Endothelial cell of umbilical vein (primary cell): ENCODE data around the gene THAP4. TPM values are rescaled to one million over a fixed set of nuclear protein-coding genes. Genes with fewer than 3 reads are reported as not detected.

ENCODE experiments used
- BruUV-seq: library from RNA; stranded (reverse); fragments of 400-500 nt; replicated peaks from 2 replicates; lab custom pipeline; 2021; lab: Mats Ljungman, UMichigan
- CTCF ChIA-PET: fragments of 300-600, 350-600 bp; sonication (Branson Sonifier 250); formaldehyde crosslinking; loops from one replicate; lab custom pipeline; 2021; ENCODE audit warnings: antibody characterized with exemption, inconsistent platforms; lab: Charles Lee
- POLR2A ChIA-PET: fragments of 300-600, 350-600 bp; sonication (Branson Sonifier 250); formaldehyde crosslinking; loops from one replicate; lab custom pipeline; 2021; ENCODE audit warnings: antibody characterized with exemption, inconsistent platforms; lab: Charles Lee
- DNase-seq: peaks from one replicate; pipeline ENCODE4 v3.0.0-alpha.2; 2011; ENCODE audit warnings: low read depth, low spot score
- FAIRE-seq: peaks from 2 replicates; lab custom pipeline; 2011; peaks lifted over from hg19 to GRCh38; lab: Jason Lieb, UNC
- H2AFZ ChIP-seq: 2 replicates; pipeline ENCODE4 v1.6.0; 2012; ENCODE audit warnings: low read depth, low read length, control low read depth, inconsistent platforms
- H3K27ac ChIP-seq: 2 replicates; pipeline ENCODE4 v1.5.1; 2011; ENCODE audit warnings: low read depth, mild to moderate bottlenecking, control low read depth, low read length, moderate library complexity; ENCODE audit not compliant: insufficient read depth
- H3K27me3 ChIP-seq, 2 experiments: 2 replicates each; pipeline versions ENCODE4 v1.6.0 to v1.6.1; 2011; ENCODE audit warnings: low read length in 2 of 2, mixed read lengths in 1 of 2; ENCODE audit not compliant: control insufficient read depth in 2 of 2, insufficient read depth in 2 of 2
- H3K36me3 ChIP-seq, 2 experiments: 2 replicates in 1 of 2; 3 replicates in 1 of 2; pipeline ENCODE4 v1.5.1; 2011; ENCODE audit warnings: low read length in 2 of 2, mild to moderate bottlenecking in 1 of 2, moderate library complexity in 1 of 2; ENCODE audit not compliant: control insufficient read depth in 2 of 2, insufficient read depth in 2 of 2; ENCODE audit errors: extremely low read depth in 1 of 2
- H3K4me1 ChIP-seq: 3 replicates; pipeline ENCODE4 v1.5.1; 2011; ENCODE audit warnings: mild to moderate bottlenecking, low read length; ENCODE audit not compliant: control insufficient read depth, insufficient read depth; ENCODE audit errors: extremely low read depth
- H3K4me2 ChIP-seq: 2 replicates; pipeline ENCODE4 v1.6.1; 2011; ENCODE audit warnings: low read length, control low read depth, mixed read lengths; ENCODE audit not compliant: insufficient read depth
- H3K4me3 ChIP-seq, 3 experiments: fragments of 200-600 bp in 1 of 3; sonication (generic), shearing (Covaris generic) in 1 of 3; replicated peaks in 1 of 3; 2 replicates each; pipeline ENCODE4 v1.5.1; 2011 to 2016; ENCODE audit warnings: control low read depth in 3 of 3, low read length in 3 of 3, mild to moderate bottlenecking in 2 of 3, inconsistent platforms in 1 of 3, low read depth in 1 of 3, moderate library complexity in 1 of 3; ENCODE audit not compliant: insufficient read depth in 1 of 3
- H3K79me2 ChIP-seq: 2 replicates; pipeline ENCODE4 v1.6.0; 2012; ENCODE audit warnings: low read length, inconsistent platforms; ENCODE audit not compliant: control insufficient read depth, insufficient read depth
- H3K9ac ChIP-seq: replicated peaks from 2 replicates; pipeline ENCODE3; 2011; ENCODE audit warnings: low read length, control low read depth; ENCODE audit not compliant: insufficient read depth; ENCODE audit errors: extremely low read depth
- H3K9me1 ChIP-seq: replicated peaks from 3 replicates; pipeline ENCODE4 v1.6.0; 2011; ENCODE audit warnings: mild to moderate bottlenecking, low read length; ENCODE audit not compliant: control insufficient read depth, insufficient read depth; ENCODE audit errors: extremely low read depth
- H3K9me3 ChIP-seq: replicated peaks from 2 replicates; pipeline ENCODE4 v1.5.1; 2012; ENCODE audit warnings: low read length, inconsistent platforms; ENCODE audit not compliant: control insufficient read depth, insufficient read depth
- H4K20me1 ChIP-seq: replicated peaks from 2 replicates; pipeline ENCODE3; 2011; ENCODE audit warnings: mild to moderate bottlenecking, low read length; ENCODE audit not compliant: control insufficient read depth, insufficient read depth; ENCODE audit errors: extremely low read depth
- CTCF ChIP-seq, 2 donors: IDR thresholded peaks; 1 replicate in 1 of 2; 2 replicates in 1 of 2; pipeline ENCODE4 v1.5.1; 2011; ENCODE audit warnings: low read length in 2 of 2, mild to moderate bottlenecking in 2 of 2, moderate library complexity in 2 of 2, control low read depth in 1 of 2, inconsistent platforms in 1 of 2, low read depth in 1 of 2; ENCODE audit not compliant: insufficient read depth in 1 of 2; ENCODE audit errors: extremely low read depth in 1 of 2
- EZH2 ChIP-seq: IDR thresholded peaks from 2 replicates; pipeline ENCODE4 v1.6.1; 2012; ENCODE audit warnings: borderline replicate concordance, low read depth, mild to moderate bottlenecking, moderate library complexity, low read length, inconsistent platforms; ENCODE audit not compliant: severe bottlenecking
- FOS ChIP-seq: IDR thresholded peaks from 2 replicates; pipeline ENCODE4 v1.6.1; 2011; ENCODE audit warnings: mild to moderate bottlenecking, low read length, moderate library complexity, borderline replicate concordance; ENCODE audit not compliant: insufficient read depth
- GATA2 ChIP-seq: IDR thresholded peaks from 2 replicates; pipeline ENCODE4 v1.7.0; 2011; ENCODE audit warnings: low read depth, mild to moderate bottlenecking, moderate library complexity, mixed read lengths, low read length; ENCODE audit not compliant: insufficient read length, insufficient read depth
- JUN ChIP-seq: IDR thresholded peaks from 2 replicates; pipeline ENCODE4 v1.6.1; 2011; ENCODE audit warnings: borderline replicate concordance, low read depth; ENCODE audit not compliant: insufficient read length, insufficient read depth
- MAX ChIP-seq: IDR thresholded peaks from 2 replicates; pipeline ENCODE4 v1.6.1; 2011; ENCODE audit not compliant: insufficient read depth, insufficient read length
- MYC ChIP-seq: IDR thresholded peaks from one replicate; pipeline ENCODE4 v1.6.1; 2011; ENCODE audit warnings: mild to moderate bottlenecking, low read depth, low read length
- POLR2A ChIP-seq: IDR thresholded peaks from 2 replicates; pipeline ENCODE4 v1.6.1; 2012; ENCODE audit warnings: low read depth, mild to moderate bottlenecking, control low read depth, low read length
- POLR2AphosphoS5 ChIP-seq: IDR thresholded peaks from 2 replicates; pipeline ENCODE4 v1.6.1; 2012; ENCODE audit warnings: low read depth, mild to moderate bottlenecking, control low read depth, low read length, moderate library complexity; ENCODE audit not compliant: insufficient read depth
- dilution Hi-C: fragments of 300-500 bp; cut with MboI; formaldehyde crosslinking; loops from one replicate; pipeline ENCODE4 v1.15.0; 2019; ENCODE audit warnings: low sequenced_read_pairs; ENCODE audit not compliant: extremely low pct_ligation_motif_present
- intact Hi-C: fragments of 100-400 bp; cut with micrococcal nuclease; formaldehyde crosslinking; loops from one replicate; pipeline ENCODE4 v1.10.0; 2022
- polyA plus RNA-seq, 4 experiments: library from polyadenylated mRNA; depleted of rRNA in 3 of 4; stranded (reverse) in 3 of 4; unstranded in 1 of 4; fragments of >200 nt; gene quantifications; 2 replicates each; pipeline versions ENCODE4 v1.2.1 to v1.2.3, GENCODE V29; 2011 to 2012; ENCODE audit warnings: missing spikeins in 1 of 4
- total RNA-seq: library from RNA; stranded (reverse); gene quantifications from 2 replicates; pipeline ENCODE4 v1.2.3, GENCODE V29; 2021

Gene THAP4
- total and polyA plus RNA-seq, 2 donors (not counting 3 experiments of a cell fraction or from before 2014, with no cell fraction given), result 45.4 to 47.4 TPM

GRCh38 chr2:241656190-241656741, 19.3 kb upstream of the THAP4 start:
- no peak overlapping the region for H3K4me2 ChIP-seq
- FAIRE-seq (no peak), DNase-seq (no peak)
- POLR2A ChIA-PET, result no interaction called here
- intact Hi-C loops (no loop called here), dilution Hi-C loops (no loop called here)
- H3K9me3 ChIP-seq, result no peaks in the 10 kb centered on the region
- H3K79me2 ChIP-seq, result peaks cover 2% of the 10 kb centered on the region
- H3K9ac ChIP-seq, result no peak overlapping the region
- peaks cover 18 to 57% of the 10 kb centered on the region in 2 experiments for H3K36me3 ChIP-seq
- BruUV-seq, result no TSS peak
- H4K20me1 ChIP-seq, result no peaks in the 10 kb centered on the region
- H3K27ac ChIP-seq, result no peak overlapping the region
- no peak overlapping the region for H2AFZ ChIP-seq
- H3K4me1 ChIP-seq, result no peaks in the 10 kb centered on the region
- no peak overlapping the region for H3K4me3 ChIP-seq
- CTCF ChIA-PET, result no interaction called here
- TF ChIP-seq POLR2A, result no peak
- TF ChIP-seq MAX, result no peak
- no peak for TF ChIP-seq POLR2AphosphoS5
- no peak for TF ChIP-seq EZH2
- no peak for TF ChIP-seq FOS
- TF ChIP-seq GATA2, result no peak
- TF ChIP-seq MYC, result no peak
- no peak for TF ChIP-seq JUN
- TF ChIP-seq CTCF (IDR thresholded peaks at IDR 0.05; ENCODE audit: extremely low read depth in 1 of 2, insufficient read depth in 1 of 2, low read depth in 1 of 2, low read length in 2 of 2), result no peak
- H3K27me3 ChIP-seq, result no peaks in the 10 kb centered on the region
- no peaks in the 10 kb centered on the region for H3K9me1 ChIP-seq
